K562 (cell line): ENCODE results near the gene ZCCHC8. TPM values are rescaled to one million over a fixed set of nuclear protein-coding genes. Genes with fewer than 3 reads are reported as not detected.

ENCODE experiments used
- ARID3A ChIP-seq: IDR thresholded peaks from 2 replicates; pipeline ENCODE4 v1.6.1; 2012; ENCODE audit warnings: low read depth, low read length, improper control_type of control experiment, borderline replicate concordance
- ASH1L ChIP-seq: fragments of 450-650 bp; IDR thresholded peaks from 2 replicates; pipeline ENCODE4 v1.6.1; 2018; ENCODE audit warnings: borderline replicate concordance, mild to moderate bottlenecking, low read depth; ENCODE audit not compliant: partially characterized antibody
- BCL6 ChIP-seq: fragments of 250-450 bp; sonication (Bioruptor Pico); IDR thresholded peaks from 2 replicates; pipeline ENCODE4 v1.4.0; 2020
- BRD9 ChIP-seq: fragments of 450-650 bp; IDR thresholded peaks from 2 replicates; pipeline ENCODE4 v1.6.1; 2018; ENCODE audit warnings: low read depth; ENCODE audit not compliant: partially characterized antibody
- CREB3L1 ChIP-seq: fragments of 450-650 bp; IDR thresholded peaks from 2 replicates; pipeline ENCODE4 v1.6.1; 2014; ENCODE audit warnings: low read depth, mild to moderate bottlenecking, moderate library complexity, borderline replicate concordance
- DPF2 ChIP-seq: fragments of 450-650 bp; IDR thresholded peaks from 2 replicates; pipeline ENCODE4 v1.6.1; 2016
- GATA2 ChIP-seq: sonication (generic); formaldehyde crosslinking; IDR thresholded peaks from 2 replicates; pipeline ENCODE4 v1.4.0; 2020; ENCODE audit warnings: mild to moderate bottlenecking, missing genetic modification reagents
- HES1 ChIP-seq: fragments of 450-650 bp; IDR thresholded peaks from 2 replicates; pipeline ENCODE4 v1.6.1; 2016; ENCODE audit warnings: low read depth, mild to moderate bottlenecking, moderate library complexity
- ILK ChIP-seq: fragments of 450-650 bp; IDR thresholded peaks from 2 replicates; pipeline ENCODE4 v1.6.1; 2016; ENCODE audit warnings: missing genetic modification characterization, low read depth, mild to moderate bottlenecking, missing compliant biosample characterization, moderate library complexity, borderline replicate concordance
- JUNB ChIP-seq: fragments of 450-650 bp; formaldehyde crosslinking; conservative IDR thresholded peaks from 2 replicates; pipeline ENCODE4 v1.4.0; 2020; ENCODE audit warnings: mild to moderate bottlenecking
- KDM1A ChIP-seq, 2 experiments: fragments of 450-650 bp; IDR thresholded peaks; 2 replicates each; pipeline ENCODE4 v1.6.1; 2016; ENCODE audit warnings: mild to moderate bottlenecking in 2 of 2
- MTA2 ChIP-seq: fragments of 450-650 bp; IDR thresholded peaks from 2 replicates; pipeline ENCODE4 v1.6.1; 2016; ENCODE audit warnings: low read depth
- NONO ChIP-seq, 2 experiments: fragments of 200-400 bp in 1 of 2; fragments of 450-650 bp in 1 of 2; formaldehyde crosslinking in 1 of 2; IDR thresholded peaks; 2 replicates each; pipeline ENCODE4 v1.6.1; 2017; ENCODE audit warnings: low read depth in 2 of 2, mild to moderate bottlenecking in 2 of 2, moderate library complexity in 2 of 2, low read length in 1 of 2
- NUFIP1 ChIP-seq: fragments of 450-650 bp; IDR thresholded peaks from 2 replicates; pipeline ENCODE4 v1.6.1; 2018; ENCODE audit not compliant: partially characterized antibody
- PHB ChIP-seq: fragments of 250-450 bp; sonication (Bioruptor Pico); IDR thresholded peaks from 2 replicates; pipeline ENCODE4 v1.5.0; 2021
- PML ChIP-seq: IDR thresholded peaks from 2 replicates; pipeline ENCODE4 v1.6.1; 2012; ENCODE audit warnings: low read length, inconsistent platforms
- POLR3G ChIP-seq: IDR thresholded peaks from 2 replicates; pipeline ENCODE4 v1.6.1; 2011; ENCODE audit not compliant: insufficient read length, insufficient replicate concordance; ENCODE audit errors: extremely low read depth
- SMARCC2 ChIP-seq: fragments of 450-650 bp; IDR thresholded peaks from 2 replicates; pipeline ENCODE4 v1.6.1; 2017; ENCODE audit warnings: antibody characterized with exemption, moderate library complexity, mild to moderate bottlenecking, low read depth
- THAP7 ChIP-seq: fragments of 250-450 bp; sonication (Bioruptor Pico); IDR thresholded peaks from 2 replicates; pipeline ENCODE4 v1.5.0; 2021
- ZNF12 ChIP-seq: sonication (generic); formaldehyde crosslinking; IDR thresholded peaks from 2 replicates; pipeline ENCODE4 v1.4.0; 2020; ENCODE audit warnings: mild to moderate bottlenecking, missing genetic modification reagents
- ZNF175 ChIP-seq: fragments of 200-800 bp; sonication (Bioruptor generic); IDR thresholded peaks from 2 replicates; pipeline ENCODE4 v1.6.1; 2016; ENCODE audit warnings: low read depth, mild to moderate bottlenecking, missing genetic modification characterization, missing compliant biosample characterization
- ZNF277 ChIP-seq: fragments of 250-450 bp; sonication (Bioruptor Pico); IDR thresholded peaks from 2 replicates; pipeline ENCODE4 v1.8.0; 2022; ENCODE audit warnings: inconsistent platforms, mild to moderate bottlenecking, moderate library complexity, borderline replicate concordance
- polyA plus RNA-seq, 8 experiments: library from polyadenylated mRNA; depleted of rRNA in 4 of 8; stranded (reverse) in 5 of 8; unstranded in 3 of 8; fragments of >200 nt; fragmentation: Nextera tagmentation in 2 of 8; fragmentation: Illumina TruSeq in 1 of 8; extraction: Ambion mirVana in 2 of 8; extraction: Trizol in 1 of 8; gene quantifications; 2 replicates each; pipeline versions ENCODE4 v1.2.1 to v1.2.3, GENCODE V29; 2011 to 2014; ENCODE audit warnings: inconsistent platforms in 1 of 8, missing spikeins in 1 of 8
- total RNA-seq, 7 experiments: library from RNA; depleted of rRNA in 6 of 7; stranded (reverse); fragments of >200 nt in 6 of 7; fragmentation: Illumina TruSeq in 2 of 7; extraction: Trizol in 2 of 7; gene quantifications; 2 replicates each; pipeline versions ENCODE4 v1.2.1 to v1.2.3, GENCODE V29; 2011 to 2021; ENCODE audit warnings: low replicate concordance in 1 of 7

The ZCCHC8 gene
- total and polyA plus RNA-seq, 9 of the 15 experiments (the other 6 are each of a cell fraction or from before 2014, with no cell fraction given), result 14.8 to 50.9 (median 34.1) TPM

- TF ChIP-seq SMARCC2 (no peak; the same call in 1 of the 2 replicates), HES1 (no peak), JUNB (CRISPR knock-in tag) (no peak), NUFIP1 (no peak), ZNF277 (CRISPR knock-in tag) (no peak), THAP7 (CRISPR knock-in tag) (no peak), BRD9 (no peak), ILK (tag) (no peak), PML (peak; percentile 85), POLR3G (no peak), NONO (IDR thresholded peaks at IDR 0.05; ENCODE audit: low read depth in 2 of 2, low read length in 1 of 2) (no peak), ZNF175 (CRISPR knock-in tag) (no peak), DPF2 (0 out of 2 replicates have a peak, but pooled peaks have one; percentile 27), MTA2 (no peak), GATA2 (CRISPR knock-in tag) (no peak), BCL6 (CRISPR knock-in tag) (no peak), ARID3A (no peak), KDM1A (IDR thresholded peaks at IDR 0.05) (no peak), CREB3L1 (no peak), ZNF12 (CRISPR knock-in tag) (no peak), ASH1L (no peak), PHB (CRISPR knock-in tag) (no peak)
Observed at GRCh38 chr12:122423258-122424165, 77.2 kb downstream of the ZCCHC8 start (continued).
